GM03348 (cell line): ENCODE measurements around the gene FBXL7.
"Not testable (repeated sequence)": the region's sequence is repeated elsewhere in the genome, so short reads cannot be mapped to it uniquely, and the experiment has no call there.

Experiments
- DNase-seq: peaks from one replicate; pipeline ENCODE4 v3.0.0; 2012; ENCODE audit warnings: low spot score

The FBXL7 gene

DNA sequence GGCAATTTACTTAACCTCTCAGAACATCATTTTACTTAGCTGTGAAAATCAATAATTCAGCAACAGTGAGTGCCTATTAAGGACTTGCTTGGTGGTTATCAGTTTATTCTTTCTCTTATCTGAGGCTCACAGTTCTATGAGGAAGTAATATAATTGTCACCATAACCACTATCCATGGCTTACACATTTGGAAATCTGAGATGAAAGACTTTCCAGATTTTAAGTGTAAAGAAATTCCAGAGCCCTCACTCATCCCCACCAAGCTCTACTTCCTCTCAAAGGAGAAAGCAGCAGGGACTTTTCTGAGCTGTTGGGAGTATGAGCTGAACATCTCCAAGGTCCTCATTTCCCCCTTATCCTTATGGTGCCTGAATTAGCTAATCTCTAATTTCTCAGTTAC, 321.5 kb downstream of the FBXL7 start:
- DNase-seq = peak; percentile 60

DNA sequence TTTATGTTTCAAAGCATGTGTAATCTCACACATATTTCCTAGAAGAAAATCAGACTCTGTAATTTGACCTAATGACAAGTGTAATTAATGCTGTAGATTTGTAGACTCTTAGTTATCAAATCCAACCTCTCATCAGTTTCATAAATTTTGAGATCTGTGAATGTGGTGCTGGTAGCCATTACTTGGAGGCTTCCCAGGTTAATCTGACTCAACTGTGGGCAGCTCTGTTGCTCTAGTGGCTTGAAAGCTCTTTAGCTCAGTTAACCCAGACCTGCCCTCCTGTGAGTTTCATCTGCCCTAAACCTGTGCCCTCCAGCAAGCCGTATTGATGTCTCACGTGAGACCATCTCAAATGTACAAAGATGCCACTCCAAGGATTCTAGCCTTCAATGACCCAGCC, 323.4 kb downstream of the FBXL7 start:
- DNase-seq = peak; percentile 50

DNA sequence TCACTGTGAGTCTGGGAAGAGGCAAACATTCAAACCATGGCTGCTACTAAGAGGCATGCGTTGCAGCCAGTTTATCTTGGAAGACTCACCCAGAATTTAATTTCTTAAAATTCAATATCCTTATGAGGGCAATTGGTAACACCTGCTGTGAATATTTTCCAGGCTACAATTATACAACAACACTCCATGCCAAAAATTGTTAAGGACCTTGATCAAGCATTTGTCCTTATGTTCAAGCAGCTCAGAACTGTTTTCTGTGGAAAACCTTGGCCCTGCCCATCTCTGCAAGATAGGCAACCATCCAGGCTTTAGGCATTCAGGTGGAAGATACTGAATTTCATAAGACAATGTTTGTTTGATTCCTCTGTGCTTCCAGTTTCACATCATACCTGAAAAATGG, 327.8 kb downstream of the FBXL7 start:
- DNase-seq = no peak

DNA sequence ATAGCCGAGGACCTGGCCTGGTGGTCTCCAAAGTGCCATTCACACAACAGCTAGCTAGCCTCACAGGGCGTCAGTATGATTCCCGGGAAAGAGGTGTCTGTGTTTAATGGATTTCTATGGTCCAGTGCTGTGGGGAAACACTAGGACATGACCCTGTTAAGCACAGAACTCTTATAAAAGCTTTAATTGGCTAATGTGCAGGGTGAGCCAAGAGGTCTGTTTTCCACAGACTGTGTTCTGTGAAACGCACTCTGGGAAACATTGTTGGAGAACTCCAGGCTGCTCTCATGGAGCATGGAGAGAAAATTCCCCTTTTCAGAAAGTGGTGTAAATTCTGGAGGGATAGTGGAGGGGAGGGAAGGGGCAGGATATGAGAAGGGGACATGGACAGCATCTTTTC, 331.4 kb downstream of the FBXL7 start:
- DNase-seq = no peak

DNA sequence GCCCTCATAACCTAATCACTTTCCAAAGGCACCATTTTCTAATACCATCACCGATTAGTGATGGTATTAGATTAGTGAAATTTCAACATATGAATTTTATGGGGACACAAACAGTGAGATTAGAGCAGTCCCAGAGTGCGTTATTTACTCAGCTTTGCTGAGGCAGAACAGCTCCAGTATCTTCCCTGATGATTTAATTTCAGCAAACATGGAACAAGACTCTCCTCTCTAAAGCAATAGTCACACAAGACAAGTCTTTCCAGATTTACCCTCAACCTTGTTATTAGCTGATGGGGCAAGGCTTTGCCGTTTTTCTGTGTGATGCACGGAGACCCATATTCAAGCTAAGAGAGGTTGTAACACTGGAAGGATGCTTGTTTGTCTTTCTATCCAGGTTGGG, 333.4 kb downstream of the FBXL7 start:
- DNase-seq = no peak

DNA sequence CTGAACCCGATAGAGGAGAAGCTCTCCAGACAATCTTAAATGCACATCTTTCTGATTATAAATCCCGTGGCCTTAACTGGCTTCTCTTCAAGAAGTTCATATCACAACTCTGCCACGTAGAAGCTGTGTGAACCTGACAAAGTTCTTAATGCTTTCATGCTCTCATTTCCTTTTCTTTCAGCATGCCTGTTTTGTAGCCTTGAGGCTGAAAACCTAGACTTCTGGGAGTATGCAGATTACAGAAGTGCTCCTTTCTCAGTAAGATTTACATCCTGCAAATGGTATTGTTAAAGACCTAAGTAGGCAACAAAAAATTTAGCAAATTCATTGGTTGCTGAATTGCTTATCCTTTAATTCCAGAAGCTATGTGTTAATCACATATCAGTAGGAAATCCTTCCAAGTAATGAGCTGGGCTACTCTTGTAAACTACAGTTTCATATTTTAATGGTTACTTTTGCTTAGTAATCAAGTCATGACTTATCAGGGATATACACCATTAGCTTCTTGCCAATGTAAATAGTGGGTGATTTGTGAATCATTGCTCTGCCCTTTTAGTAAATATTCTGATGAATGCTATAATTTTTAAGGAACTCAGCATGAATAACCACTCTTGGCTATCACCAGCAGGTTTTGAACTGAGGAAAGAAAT, 334.7 kb downstream of the FBXL7 start:
- peak; percentile 59 for DNase-seq

DNA sequence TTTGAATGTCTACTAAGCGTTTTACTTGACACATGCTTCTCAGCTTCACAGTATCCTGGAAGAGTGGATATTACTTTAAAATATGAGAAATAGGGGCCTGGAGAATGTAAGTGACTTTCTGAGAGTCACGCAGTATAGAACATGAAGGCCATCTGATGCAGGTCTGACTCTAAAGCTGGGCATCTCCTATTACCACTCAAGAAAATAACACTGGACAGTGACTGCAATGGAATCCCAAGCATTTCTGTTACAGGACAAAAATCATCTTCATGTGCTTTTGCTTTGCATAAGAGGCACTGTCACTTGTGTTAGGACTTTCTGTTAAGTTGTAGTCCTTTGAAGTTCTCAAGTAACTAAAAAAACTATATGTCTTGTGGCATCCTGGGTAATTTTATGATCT, 335.5 kb downstream of the FBXL7 start:
- peak; percentile 5 for DNase-seq

DNA sequence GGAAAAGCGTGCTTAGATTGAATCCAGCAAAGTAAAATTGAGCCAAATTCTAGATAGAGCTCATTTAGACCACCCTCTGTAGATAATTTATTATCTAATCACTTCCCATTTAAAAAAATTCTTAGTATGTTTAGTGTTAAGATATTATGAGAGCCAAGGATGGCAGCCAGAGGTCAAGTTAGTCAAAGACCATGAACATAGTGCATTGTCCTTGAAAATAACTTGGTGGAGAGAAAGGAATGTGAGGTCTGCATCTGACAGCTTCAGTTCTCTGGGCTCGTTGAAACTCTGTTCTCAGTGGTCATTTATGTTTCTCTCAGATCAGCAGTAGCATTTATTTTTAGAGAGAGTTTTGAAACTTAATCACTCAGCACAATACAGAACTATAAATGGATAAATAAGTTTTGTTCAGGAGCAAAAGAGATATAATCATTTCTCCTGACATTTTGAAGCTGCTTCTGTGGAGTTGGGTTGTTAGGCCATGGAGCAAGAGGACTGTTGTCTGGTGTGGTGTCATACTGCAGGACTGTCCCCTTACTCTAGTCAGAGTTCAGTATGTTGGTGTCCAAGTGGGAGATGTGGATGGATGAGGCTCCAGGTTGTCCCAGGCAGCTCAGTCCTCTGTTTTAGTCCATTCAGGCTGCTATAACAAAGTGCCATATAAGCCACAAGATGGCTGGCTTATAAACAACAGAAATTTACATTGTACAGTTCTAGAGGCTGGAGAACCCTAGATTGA, 337.7 kb downstream of the FBXL7 start:
- DNase-seq = no peak

DNA sequence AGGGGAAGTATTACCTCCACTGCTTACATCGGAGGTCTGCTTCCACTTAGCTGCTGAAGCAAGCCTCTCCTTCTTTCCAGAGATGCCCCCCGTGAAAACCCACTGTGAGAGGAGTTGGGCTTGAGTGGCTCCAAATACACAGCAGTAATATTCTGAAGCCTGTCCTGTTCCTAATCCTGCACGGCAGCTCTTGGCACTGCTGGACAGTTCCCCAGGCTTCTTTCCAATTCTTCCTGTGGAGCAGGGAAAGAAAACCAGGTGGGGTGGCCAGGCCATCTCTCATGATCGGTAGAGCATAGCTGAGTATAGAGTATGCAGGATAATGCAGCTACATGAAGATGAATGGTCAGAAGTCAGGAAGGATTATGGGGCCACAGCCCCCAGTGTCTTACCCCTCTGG, 344.3 kb downstream of the FBXL7 start:
- DNase-seq = no peak

DNA sequence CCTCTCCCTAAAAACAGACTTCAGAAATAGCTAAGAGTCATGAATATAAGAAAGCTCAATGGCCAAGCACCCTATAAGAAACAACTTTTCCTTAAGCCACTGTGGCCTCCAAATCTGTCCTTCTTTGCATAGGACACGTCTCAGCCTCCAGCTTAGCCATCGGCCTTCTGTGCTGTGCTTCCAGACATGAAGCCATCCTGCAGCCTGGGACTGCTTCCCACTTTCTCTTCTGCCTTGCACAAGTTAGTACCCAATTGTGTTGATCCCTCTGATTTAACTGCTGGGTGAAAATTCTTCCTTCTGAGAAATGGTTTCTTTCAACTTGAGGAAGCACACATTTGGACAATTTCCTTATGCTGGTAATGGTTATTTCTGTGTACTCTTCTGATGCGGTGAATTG, 344.9 kb downstream of the FBXL7 start:
- no peak for DNase-seq

DNA sequence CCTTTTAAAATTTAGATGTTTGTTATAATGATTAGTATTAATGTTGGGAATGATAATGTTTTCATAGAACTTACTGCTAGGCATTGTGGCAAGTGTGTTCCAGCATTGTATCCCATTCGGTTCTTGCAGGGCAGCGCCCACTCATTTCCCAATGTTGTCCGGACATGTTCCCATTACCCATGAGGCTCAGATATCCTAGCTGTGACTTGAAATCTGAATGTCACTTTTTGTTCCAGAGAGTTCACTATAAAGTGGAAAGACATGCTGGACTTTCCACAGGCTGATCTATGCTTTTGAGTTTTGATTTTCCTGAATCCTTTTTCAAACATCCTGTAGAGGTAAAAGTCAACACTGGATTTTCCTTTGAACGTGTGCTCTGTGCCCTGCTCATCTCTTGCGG, 350.6 kb downstream of the FBXL7 start:
- no peak for DNase-seq

DNA sequence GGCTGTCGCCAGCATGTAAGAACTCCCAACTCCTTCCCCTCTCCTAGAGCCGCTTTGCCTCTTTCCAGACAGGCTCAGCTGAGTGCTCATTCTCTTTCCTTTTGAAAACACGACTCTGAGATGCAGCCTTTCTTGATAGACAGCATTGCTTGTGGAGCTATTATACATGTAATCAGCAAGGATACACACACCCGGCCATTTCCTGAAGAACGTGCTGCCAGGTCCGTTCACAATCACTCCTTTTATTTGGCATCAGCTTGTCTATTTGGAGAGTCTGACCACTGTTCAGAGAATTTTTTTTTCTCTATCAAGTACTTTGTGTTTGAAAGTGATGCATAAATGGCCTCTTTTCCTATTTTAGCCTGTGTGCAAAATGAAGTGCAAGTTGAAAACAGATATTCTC, 351.0 kb downstream of the FBXL7 start:
- DNase-seq = no peak

DNA sequence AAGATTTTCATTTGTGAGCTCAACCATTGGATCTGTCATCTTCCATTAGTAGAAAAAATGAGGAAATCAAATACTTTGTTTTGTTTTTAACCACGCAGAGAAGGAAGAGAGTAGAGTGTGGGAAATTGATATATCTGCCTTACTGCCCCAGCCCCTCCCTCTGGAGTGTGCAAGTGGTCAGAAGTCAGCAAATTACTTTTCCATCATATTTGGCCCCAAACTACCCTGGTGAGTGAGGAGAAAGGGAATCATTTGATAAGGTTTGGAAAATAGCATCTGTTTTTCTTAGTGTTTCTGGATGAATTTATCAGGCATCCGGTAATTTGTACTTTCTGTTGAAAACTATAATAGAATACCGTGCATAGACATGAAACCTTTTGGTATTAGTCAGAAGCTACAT, 352.2 kb downstream of the FBXL7 start:
- no peak for DNase-seq

DNA sequence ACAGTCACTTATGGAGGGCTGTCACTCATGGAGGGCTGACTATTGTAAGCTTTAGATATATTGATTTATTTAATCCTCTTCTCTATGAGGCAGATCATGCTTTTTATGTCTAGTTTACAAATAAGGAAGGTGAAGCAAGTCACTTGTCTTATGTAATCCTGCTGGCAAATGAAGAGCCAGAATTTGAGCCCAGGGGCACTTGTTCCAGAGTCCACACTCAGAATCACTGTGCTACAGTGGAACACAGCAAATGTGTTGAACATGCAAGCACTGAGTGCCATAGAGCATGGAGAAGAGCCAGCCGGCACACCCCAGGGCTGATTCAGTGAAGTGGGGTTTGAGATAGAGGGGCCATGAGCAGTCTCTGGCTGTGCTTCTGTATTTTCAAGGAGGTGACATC, 353.0 kb downstream of the FBXL7 start:
- no peak for DNase-seq

DNA sequence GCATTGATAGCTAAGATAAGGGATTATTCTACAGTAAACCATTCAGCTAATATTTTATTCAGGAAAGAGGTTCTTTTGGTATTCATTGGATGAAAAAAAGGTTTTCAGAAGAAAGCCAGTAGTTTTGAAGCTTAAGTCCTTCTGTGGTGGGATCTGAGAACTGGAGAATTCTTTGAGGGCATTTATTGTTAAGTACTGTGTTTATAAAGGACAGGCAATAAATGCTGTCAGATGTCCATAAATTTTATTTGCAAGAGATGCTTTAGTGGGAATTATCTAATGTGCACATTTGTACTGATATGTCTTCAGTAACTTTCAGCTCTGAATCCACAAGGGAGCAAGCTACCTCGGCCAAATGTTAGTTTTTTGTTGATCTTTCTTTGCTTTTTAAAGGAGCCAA, 358.3 kb downstream of the FBXL7 start:
- DNase-seq = no peak

DNA sequence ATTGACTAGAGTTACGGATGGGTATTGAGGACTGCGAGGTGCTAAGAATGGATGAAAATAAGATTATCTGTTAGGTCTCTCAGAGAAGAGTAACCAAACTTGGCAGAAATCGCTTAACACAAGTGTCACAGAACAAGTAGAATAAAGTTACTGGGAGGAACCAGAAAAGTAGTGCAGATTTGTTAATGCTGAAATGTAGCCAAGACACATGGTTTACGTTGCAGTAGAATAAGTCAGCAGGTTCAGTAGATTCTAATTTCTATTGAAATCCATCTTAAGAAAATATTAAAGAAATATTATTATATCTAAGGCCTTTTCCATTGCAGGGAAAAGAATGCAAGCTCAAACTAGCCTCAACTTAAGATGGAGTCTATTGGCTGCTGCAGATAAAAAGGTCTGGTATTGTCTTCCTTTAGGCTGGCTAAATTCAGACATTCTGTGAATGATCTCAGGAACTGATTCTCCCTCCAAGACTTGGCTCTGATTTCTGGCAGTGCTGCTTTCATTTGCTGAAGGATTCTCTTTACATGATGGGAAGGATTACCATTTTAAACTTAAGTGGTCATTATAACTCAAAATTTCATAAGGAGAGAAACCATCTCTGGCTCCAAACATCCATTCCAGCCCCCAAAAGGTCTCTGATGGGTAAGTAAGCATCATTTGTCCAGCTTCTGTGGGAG, 364.7 kb downstream of the FBXL7 start:
- DNase-seq = no peak

DNA sequence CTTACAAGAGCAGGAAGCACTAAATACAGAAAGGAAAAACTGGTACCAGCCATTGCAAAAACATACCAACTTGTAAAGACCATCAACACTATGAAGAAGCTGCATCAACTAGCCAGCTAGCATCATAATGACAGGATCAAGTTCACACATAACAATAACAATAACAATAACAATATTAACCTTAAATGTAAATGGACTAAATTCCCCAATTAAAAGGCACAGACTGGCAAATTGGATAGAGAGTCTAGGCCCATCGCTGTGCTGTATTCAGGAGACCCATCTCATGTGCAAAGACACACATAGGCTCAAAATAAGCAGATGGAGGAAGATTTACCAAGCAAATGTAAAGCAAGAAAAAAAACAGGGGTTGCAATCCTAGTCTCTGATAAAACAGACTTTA, 372.3 kb downstream of the FBXL7 start:
- not testable (repeated sequence) for DNase-seq

DNA sequence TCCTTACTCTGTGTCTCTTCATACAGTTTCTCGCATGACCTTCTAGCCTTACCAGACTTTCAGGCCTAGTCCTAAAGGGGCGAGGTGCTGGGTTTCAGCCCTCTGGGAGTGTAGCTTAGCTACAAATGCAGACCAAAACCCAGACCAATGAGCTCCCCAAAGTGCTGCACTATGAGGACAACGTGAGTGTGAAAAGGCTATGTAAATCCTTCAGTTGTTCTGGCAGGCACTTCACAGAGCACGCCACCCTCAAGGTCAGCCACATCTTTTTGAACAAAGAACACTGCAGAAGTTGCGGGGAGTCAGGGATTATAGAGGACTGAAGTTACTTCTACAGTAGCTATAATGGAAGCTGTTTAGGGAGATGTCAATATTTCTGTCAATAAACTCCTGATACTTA, 377.9 kb downstream of the FBXL7 start:
- DNase-seq = no peak

DNA sequence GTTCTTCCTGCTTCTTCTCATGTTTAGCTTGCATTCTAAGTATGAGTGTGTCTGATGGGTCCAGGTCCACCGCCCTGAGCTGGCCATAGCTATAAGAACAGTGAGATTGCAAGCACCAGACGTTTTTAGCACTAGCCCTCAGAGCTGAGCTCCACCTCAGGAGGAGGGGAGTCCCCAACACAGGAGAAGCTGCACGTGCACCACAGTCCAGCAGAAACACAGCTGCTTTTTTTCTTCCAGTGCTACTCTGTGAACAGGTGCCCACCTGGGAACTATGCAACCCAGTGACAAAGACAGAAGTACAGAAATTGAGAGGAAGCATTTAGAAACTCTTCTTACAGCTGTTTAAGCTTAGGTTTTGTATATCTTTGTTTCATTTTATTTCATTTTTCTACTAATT, 380.2 kb downstream of the FBXL7 start:
- DNase-seq = no peak

DNA sequence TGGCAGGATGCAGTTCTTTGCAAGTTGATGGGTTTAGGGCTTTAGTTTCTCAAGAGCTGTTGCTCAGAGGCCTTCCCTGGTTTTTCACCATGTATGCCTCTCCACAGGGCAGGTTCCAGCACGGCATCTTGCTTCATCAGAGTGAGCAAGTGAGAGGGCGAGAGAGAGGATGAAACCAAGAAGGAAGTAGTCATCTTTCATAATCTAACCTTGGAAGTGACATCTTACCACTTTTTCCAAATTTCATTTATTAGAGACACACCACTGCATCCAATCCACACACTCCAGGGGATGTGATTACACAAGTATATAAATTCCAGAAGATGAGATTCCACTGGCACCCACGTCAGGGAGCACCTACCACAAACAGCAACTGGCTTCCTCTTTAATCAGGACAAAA, 385.2 kb downstream of the FBXL7 start:
- DNase-seq = peak; percentile 30

DNA sequence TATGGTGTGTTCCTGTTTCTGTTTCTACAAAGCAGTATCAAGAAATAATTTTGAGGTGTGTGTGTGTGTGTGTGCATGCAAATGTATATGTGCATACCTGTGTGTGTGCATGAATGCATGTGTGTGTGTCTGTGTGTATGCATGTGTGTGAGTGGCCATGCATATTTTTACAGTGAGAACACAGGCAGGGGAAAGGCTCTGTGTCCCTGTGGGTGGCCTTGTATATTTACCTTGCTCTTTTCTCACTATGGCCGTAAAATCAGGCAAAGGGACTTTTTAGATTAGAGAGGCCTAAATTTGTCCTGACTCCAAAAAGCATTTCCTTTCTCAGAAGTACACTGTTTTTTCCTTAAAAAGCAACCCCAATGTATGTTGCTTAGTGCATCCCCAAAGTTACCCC, 386.2 kb downstream of the FBXL7 start:
- no peak for DNase-seq

DNA sequence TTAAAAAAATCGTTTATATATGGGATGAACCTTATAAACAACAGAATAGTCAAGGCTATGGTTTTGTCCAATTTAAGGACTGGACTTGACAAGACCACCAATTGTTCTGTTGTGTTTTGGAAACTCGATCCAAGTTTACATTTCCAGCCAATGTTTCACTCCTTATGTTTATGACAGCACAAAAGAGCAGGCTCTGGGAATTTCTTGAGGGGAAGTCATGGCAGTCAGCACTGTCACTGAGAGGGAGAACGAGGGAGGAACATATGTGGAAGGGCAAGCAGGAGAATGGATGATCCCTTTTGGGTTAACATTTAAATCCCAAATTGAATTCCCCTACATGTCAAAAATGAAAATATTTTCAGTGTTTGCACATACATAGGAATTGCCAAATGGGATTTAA, 387.1 kb downstream of the FBXL7 start:
- DNase-seq = no peak

DNA sequence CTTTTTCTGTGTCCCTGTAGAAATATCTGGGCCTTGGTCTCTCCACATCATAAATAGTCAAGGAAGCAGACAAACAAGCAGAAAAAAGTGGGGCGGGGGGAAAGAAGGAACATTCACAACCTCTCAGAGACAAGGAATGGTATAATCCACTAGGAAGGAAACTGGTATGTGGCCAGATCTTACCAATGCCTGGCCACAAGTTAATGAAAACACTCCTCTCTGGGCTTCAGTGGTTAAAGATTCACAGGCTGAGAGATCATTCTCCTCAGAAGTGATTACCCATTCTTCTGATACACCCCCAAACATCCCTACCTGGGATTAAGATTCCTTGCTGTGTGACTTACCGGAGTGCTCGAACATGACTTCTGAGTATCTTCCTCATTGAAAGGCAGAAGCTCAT, 389.0 kb downstream of the FBXL7 start:
- no peak for DNase-seq

DNA sequence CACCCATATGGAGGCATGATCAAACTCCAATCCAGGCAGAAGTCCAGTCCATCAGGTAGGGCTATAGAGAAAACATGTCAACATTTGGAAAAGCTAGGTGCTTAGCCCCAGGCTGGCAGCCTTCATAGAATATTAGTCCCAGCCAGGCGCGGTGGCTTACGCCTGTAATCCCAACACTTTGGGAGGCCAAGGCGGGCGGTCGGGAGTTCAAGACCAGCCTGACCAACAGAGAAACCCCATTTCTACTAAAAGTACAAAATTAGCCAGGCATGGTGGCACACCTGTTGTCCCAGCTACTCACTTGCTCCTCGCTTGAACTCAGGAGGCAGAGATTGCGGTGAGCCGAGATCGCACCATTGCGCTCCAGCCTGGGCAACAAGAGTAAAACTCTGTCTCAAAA, 393.9 kb downstream of the FBXL7 start:
- no peak for DNase-seq
